Measurements from ENCODE around the gene PDIA5.

DNA sequence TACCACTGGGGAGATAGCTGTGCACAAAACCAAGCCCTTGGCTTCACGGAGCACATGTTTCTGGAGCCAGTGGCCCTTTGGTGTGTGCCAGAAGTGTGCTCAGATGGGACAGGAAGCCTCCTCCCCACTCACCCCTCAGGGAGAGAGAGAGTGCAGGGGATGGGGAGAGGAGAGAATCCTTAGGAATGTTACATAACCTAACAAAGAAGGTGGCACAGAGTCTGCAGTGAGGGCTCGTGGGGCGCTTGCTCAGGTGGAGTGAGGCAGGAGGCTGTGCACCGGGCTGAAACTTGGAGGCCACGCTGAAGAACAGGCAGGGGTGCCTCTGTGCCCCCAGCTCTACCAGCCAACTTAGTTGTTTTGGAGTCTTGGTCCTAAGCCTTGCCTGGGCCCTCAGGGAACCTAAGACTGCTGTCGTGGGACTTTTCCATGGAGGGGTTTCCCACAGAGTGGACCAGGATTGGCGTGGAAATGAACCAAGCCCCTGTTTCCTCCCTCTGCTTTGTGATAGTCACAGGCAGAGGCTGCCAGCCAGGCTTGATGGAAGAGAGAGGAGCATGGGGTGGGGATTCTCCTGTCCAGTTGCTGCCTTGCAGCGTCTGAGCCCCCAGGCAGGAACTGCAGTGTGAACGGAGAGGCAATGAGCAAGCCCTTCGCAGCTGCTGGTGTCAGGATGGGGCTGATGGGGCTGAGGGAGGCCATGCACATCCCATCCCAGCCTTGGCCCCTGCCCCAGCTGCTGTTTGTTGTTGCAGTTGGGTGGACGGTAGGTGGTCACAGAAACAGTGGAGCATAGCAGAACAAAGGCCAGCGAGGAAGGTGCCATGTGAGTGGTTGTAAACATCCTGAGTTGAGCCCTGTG, 32.7 kb downstream of the PDIA5 start:
- TF ChIP-seq POLR2A (IDR thresholded peaks at IDR 0.05), result no peak
- no peak for TF ChIP-seq CTCF (IDR thresholded peaks at IDR 0.05)
